22Rv1 (cell line): ENCODE data around the gene BRD9.

ENCODE experiments used
- H3K27ac ChIP-seq: fragments of 450-650 bp; 2 replicates; pipeline ENCODE4 v1.5.1; 2017
- ZFX ChIP-seq: fragments of 450-650 bp; IDR thresholded peaks from 2 replicates; pipeline ENCODE4 v1.6.1; 2017; ENCODE audit warnings: antibody characterized with exemption, borderline replicate concordance
- TF ChIP-seq, protein P1 (sequence below): fragments of 450-650 bp; IDR thresholded peaks from 2 replicates; pipeline ENCODE4 v1.5.1; 2017; ENCODE audit warnings: mild to moderate bottlenecking

Gene BRD9

GRCh38 chr5:911601-912000 lies 19.0 kb upstream of the BRD9 start:
- H3K27ac ChIP-seq = no peak overlapping the region
- TF ChIP-seq, protein P1, sequence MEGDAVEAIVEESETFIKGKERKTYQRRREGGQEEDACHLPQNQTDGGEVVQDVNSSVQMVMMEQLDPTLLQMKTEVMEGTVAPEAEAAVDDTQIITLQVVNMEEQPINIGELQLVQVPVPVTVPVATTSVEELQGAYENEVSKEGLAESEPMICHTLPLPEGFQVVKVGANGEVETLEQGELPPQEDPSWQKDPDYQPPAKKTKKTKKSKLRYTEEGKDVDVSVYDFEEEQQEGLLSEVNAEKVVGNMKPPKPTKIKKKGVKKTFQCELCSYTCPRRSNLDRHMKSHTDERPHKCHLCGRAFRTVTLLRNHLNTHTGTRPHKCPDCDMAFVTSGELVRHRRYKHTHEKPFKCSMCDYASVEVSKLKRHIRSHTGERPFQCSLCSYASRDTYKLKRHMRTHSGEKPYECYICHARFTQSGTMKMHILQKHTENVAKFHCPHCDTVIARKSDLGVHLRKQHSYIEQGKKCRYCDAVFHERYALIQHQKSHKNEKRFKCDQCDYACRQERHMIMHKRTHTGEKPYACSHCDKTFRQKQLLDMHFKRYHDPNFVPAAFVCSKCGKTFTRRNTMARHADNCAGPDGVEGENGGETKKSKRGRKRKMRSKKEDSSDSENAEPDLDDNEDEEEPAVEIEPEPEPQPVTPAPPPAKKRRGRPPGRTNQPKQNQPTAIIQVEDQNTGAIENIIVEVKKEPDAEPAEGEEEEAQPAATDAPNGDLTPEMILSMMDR = no peak
- no peak for TF ChIP-seq ZFX

DNA sequence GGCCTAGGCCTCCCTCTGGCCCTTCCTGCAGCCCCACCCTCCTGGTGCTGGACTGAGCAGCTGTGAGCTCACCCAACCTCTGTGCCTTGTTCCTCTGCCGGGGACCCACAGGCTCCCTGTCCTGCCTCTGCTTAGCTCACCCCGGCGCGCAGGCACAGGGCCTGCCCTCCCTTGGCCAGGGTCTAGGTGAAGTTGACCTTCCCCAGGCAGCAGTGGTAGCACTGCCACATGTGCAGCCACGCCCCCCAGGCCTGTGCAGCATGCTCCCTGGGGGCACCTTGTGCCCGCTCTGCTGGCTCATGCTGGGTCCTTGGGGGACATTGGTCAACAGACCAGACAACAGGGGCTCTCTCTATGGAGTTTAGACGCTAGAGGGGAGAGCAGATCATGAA lies 18.2 kb upstream of the BRD9 start:
- TF ChIP-seq ZFX = no peak
- TF ChIP-seq, protein P1 = no peak
- H3K27ac ChIP-seq = no peak overlapping the region

DNA sequence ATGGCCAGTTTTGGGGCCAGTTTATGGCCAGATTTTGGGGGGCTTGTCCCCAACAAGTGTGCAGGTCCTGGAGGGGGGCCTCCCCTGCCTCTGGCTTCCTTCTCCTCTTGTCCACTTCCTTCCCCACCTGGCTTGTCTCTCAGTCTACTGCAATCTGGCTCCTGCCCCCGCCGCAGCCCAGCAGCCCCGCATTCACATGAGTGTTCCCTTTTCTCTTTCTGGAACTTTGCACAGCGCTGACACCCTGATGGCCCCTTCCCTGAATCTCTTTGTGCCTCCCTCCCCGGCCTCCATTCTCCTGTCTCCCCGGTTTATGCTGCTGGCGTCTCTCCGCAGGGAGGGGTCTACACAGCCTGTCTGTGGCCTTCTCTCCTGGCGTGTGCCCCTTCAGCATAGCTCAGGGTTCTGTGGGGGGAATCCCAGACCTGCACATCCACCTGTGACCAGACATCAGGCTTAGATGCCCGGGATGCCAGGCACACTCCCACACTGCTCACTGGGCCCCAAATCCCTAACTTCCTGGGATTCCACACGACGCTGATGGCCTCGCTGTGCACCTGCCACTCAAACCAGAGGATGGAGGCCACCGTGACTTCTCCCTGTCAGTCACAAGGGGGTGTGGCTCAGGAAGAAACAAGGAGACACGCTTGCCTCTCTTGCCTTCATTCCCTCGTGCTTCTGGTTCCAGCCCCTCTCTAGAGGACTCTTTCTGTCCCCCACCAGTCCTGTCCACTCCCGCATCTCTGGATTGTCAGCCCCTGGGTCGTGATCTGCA lies 17.6 kb upstream of the BRD9 start:
- H3K27ac ChIP-seq = no peak overlapping the region
- TF ChIP-seq, protein P1 = no peak
- no peak for TF ChIP-seq ZFX

- H3K27ac ChIP-seq = no peak overlapping the region
- TF ChIP-seq, protein P1 = no peak
Observed at GRCh38 chr5:909086-909485, 16.5 kb upstream of the BRD9 start.

DNA sequence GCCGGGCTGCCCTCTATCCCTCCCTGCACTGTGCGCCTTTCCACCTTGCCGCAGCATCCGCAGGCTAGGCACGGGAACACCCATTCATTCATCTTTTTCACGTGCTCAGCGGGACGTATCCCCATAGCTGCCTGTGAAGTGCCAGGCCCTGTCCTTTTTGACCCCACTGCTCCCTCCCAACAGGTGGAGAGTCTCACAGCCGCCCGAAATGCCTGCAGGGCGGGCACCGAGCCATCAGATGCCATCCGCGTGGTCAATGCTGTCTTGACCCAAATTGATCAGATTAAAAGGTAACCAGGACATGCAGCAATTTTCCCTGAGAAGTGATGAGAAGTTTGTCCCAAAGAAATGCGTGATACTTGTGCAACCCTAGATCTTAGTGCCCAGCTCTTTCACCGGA lies 15.6 kb upstream of the BRD9 start:
- TF ChIP-seq ZFX = no peak
- TF ChIP-seq, protein P1 = no peak
- H3K27ac ChIP-seq = no peak overlapping the region

DNA sequence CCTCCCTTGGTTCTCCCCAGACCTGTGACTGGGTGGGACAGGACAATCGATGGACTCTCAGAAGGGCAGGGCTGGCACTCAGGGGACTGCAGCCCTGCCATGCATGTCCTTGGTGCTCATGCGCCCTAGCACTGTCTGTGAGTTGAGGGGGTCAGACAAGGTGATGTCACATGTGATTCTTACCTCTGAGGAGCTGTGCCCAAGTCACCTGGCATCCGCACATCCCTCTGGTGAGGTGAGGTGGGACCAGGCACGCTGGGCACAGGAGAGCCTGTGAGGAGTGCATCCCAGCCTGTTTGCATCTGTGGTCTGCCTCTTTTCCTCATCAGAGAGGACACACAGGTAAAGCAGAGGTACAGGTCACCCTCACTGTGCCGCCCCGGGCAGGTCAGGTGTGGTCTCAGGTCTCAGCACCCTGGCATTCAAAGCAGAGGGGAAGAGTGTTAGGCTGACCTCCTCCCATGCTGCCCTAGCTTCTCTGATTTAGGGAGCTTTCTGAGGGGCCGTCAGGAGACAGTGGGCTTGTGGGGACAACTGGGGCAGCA lies 14.8 kb upstream of the BRD9 start:
- H3K27ac ChIP-seq = no peak overlapping the region
- TF ChIP-seq ZFX = no peak
- TF ChIP-seq, protein P1 = no peak

- no peak overlapping the region for H3K27ac ChIP-seq
- no peak for TF ChIP-seq ZFX
- TF ChIP-seq, protein P1 = no peak
Observed at GRCh38 chr5:905139-905642, 12.6 kb upstream of the BRD9 start.
